GM23338 (cell line): Measurements from ENCODE around the gene ADA. TPM values are rescaled to one million over a fixed set of nuclear protein-coding genes. Genes with fewer than 3 reads are reported as not detected.

Experiments used
- ATAC-seq: fragments of 200-7000 bp; cut with Tn5 transposase; 3 replicates; pipeline ENCODE4 v1.9.1; 2020
- DNase-seq: peaks from one replicate; pipeline ENCODE4 v3.0.0-alpha.2; 2015; ENCODE audit warnings: low spot score
- H2AFZ ChIP-seq: fragments of 200-600 bp; sonication (generic); 2 replicates; pipeline ENCODE4 v1.8.0; 2016; ENCODE audit warnings: antibody characterized with exemption, mild to moderate bottlenecking, moderate library complexity
- H3F3A ChIP-seq: fragments of 200-600 bp; sonication (generic); replicated peaks from 2 replicates; pipeline ENCODE4 v1.8.0; 2017; ENCODE audit warnings: antibody characterized with exemption, mixed run types, low read depth
- H3K27ac ChIP-seq: fragments of 200-600 bp; sonication (generic); 2 replicates; pipeline ENCODE4 v1.6.1; 2016; ENCODE audit warnings: low read depth
- H3K27me3 ChIP-seq: fragments of 200-600 bp; sonication (generic); 2 replicates; pipeline ENCODE4 v1.8.0; 2016; ENCODE audit warnings: mild to moderate bottlenecking, mixed run types, moderate library complexity; ENCODE audit not compliant: insufficient read depth
- H3K36me3 ChIP-seq: fragments of 200-600 bp; sonication (generic); 2 replicates; pipeline ENCODE4 v1.8.0; 2016; ENCODE audit warnings: mild to moderate bottlenecking; ENCODE audit not compliant: insufficient read depth
- H3K4me1 ChIP-seq: fragments of 200-600 bp; sonication (generic); 2 replicates; pipeline ENCODE4 v1.8.0; 2016; ENCODE audit warnings: mild to moderate bottlenecking, moderate library complexity; ENCODE audit not compliant: insufficient read depth
- H3K4me2 ChIP-seq: fragments of 200-600 bp; sonication (generic); 2 replicates; pipeline ENCODE4 v1.7.1; 2017; ENCODE audit warnings: mixed run types
- H3K4me3 ChIP-seq: fragments of 200-600 bp; sonication (generic); 2 replicates; pipeline ENCODE4 v1.6.1; 2016; ENCODE audit warnings: mixed run types
- H3K79me2 ChIP-seq: fragments of 200-600 bp; sonication (generic); replicated peaks from 2 replicates; pipeline ENCODE4 v1.8.0; 2017; ENCODE audit warnings: mild to moderate bottlenecking; ENCODE audit not compliant: insufficient read depth
- H3K9me2 ChIP-seq: fragments of 200-600 bp; sonication (generic); 2 replicates; pipeline ENCODE4 v1.8.0; 2017; ENCODE audit not compliant: insufficient read depth
- H4K20me1 ChIP-seq: fragments of 200-600 bp; sonication (generic); replicated peaks from 2 replicates; pipeline ENCODE4 v1.8.0; 2017; ENCODE audit warnings: mild to moderate bottlenecking; ENCODE audit not compliant: insufficient read depth
- H3K27ac Mint-ChIP-seq: 2 replicates; pipeline ENCODE4 v1.8.0; 2020; ENCODE audit warnings: inconsistent platforms, mild to moderate bottlenecking, moderate library complexity, mixed read lengths
- H3K27me3 Mint-ChIP-seq: 3 replicates; pipeline ENCODE4 v1.8.0; 2022; ENCODE audit warnings: low read depth, mild to moderate bottlenecking, moderate library complexity, mixed read lengths, inconsistent platforms; ENCODE audit not compliant: insufficient read depth, poor library complexity
- H3K36me3 Mint-ChIP-seq: 3 replicates; pipeline ENCODE4 v1.8.0; 2021; ENCODE audit warnings: low read depth, mild to moderate bottlenecking, inconsistent platforms, moderate library complexity, mixed read lengths
- H3K4me1 Mint-ChIP-seq: 3 replicates; pipeline ENCODE4 v1.8.0; 2020; ENCODE audit warnings: mild to moderate bottlenecking, inconsistent platforms, mixed read lengths
- H3K4me3 Mint-ChIP-seq: 3 replicates; pipeline ENCODE4 v1.8.0; 2021; ENCODE audit warnings: moderate library complexity, mild to moderate bottlenecking, inconsistent platforms, mixed read lengths
- H3K9me3 Mint-ChIP-seq: 3 replicates; pipeline ENCODE4 v1.8.0; 2020; ENCODE audit warnings: moderate library complexity, mild to moderate bottlenecking, inconsistent platforms, mixed read lengths
- CTCF ChIP-seq, 2 experiments: fragments of 200-600 bp in 1 of 2; sonication (generic) in 1 of 2; conservative IDR thresholded peaks; 2 replicates each; pipeline versions ENCODE4 v1.5.1 to v1.6.1; 2016 to 2017; ENCODE audit warnings: antibody characterized with exemption in 2 of 2, low read depth in 2 of 2, mild to moderate bottlenecking in 2 of 2, moderate library complexity in 1 of 2
- ETS1 ChIP-seq: IDR thresholded peaks from 2 replicates; pipeline ENCODE4 v1.6.1; 2016; ENCODE audit warnings: antibody characterized with exemption
- EZH2phosphoT487 ChIP-seq: fragments of 200-600 bp; sonication (generic); IDR thresholded peaks from one replicate; pipeline ENCODE4 v1.8.1; 2018; ENCODE audit warnings: antibody characterized with exemption; ENCODE audit not compliant: unreplicated experiment
- JUNB ChIP-seq: IDR thresholded peaks from one replicate; pipeline ENCODE4 v1.6.1; 2016; ENCODE audit warnings: antibody characterized with exemption; ENCODE audit not compliant: unreplicated experiment
- NANOG ChIP-seq: IDR thresholded peaks from 2 replicates; pipeline ENCODE4 v1.6.1; 2016; ENCODE audit warnings: antibody characterized with exemption, borderline replicate concordance
- ZNF114 ChIP-seq: fragments of 250-450 bp; sonication (Bioruptor Pico); IDR thresholded peaks from 2 replicates; pipeline ENCODE4 v1.5.0; 2020; ENCODE audit warnings: mild to moderate bottlenecking, moderate library complexity
- ZNF331 ChIP-seq: fragments of 250-450 bp; sonication (Bioruptor Pico); IDR thresholded peaks from 2 replicates; pipeline ENCODE4 v1.5.0; 2020; ENCODE audit warnings: low read depth, mild to moderate bottlenecking, moderate library complexity
- polyA plus RNA-seq: library from polyadenylated mRNA; unstranded; fragments of >200 nt; fragmentation: Nextera tagmentation; extraction: Ambion mirVana; gene quantifications from 2 replicates; pipeline ENCODE4 v1.2.1, GENCODE V29; 2016
- total RNA-seq: library from RNA; depleted of rRNA; stranded (reverse); fragments of >200 nt; shearing (Covaris generic); gene quantifications from 2 replicates; pipeline ENCODE4 v1.2.3, GENCODE V29; 2014

ADA gene
- total and polyA plus RNA-seq, 2 experiments from 2014 or later, result 15.8 to 16.2 TPM

- TF ChIP-seq NANOG (no peak), ZNF331 (CRISPR knock-in tag) (no peak), JUNB (no peak)
These were observed 70.8 kb downstream of the ADA start (continued) for GRCh38 chr20:44580581-44581268.

GRCh38 chr20:44579313-44580081, 72.0 kb downstream of the ADA start:
- no peak for DNase-seq
- Histone ChIP-seq H3K4me2 (no peak overlapping the region), H3K79me2 (no peaks in the 10 kb centered on the region), H3K9me2 (no peaks in the 10 kb centered on the region), H2AFZ (no peak overlapping the region), H3K27ac (no peak overlapping the region), H3K36me3 (no peaks in the 10 kb centered on the region), H3K4me3 (no peak overlapping the region), H4K20me1 (no peaks in the 10 kb centered on the region; the same call in 1 of the 2 replicates), H3K27me3 (no peaks in the 10 kb centered on the region), H3F3A (no peaks in the 10 kb centered on the region), H3K4me1 (no peaks in the 10 kb centered on the region; the same call in 1 of the 2 replicates)
- no peak overlapping the region for H3K4me3 Mint-ChIP-seq
- no peak overlapping the region for H3K27ac Mint-ChIP-seq
- peaks cover 1% of the 10 kb centered on the region for H3K27me3 Mint-ChIP-seq
- no peaks in the 10 kb centered on the region for H3K36me3 Mint-ChIP-seq
- TF ChIP-seq ETS1, result no peak
- TF ChIP-seq ZNF114 (CRISPR knock-in tag), result no peak
- TF ChIP-seq EZH2phosphoT487, result no peak
- H3K9me3 Mint-ChIP-seq, result no peaks in the 10 kb centered on the region
- peaks cover 17% of the 10 kb centered on the region for H3K4me1 Mint-ChIP-seq
- no peak for ATAC-seq

- no peaks in the 10 kb centered on the region for H3K36me3 ChIP-seq
- H3K4me2 ChIP-seq, result no peak overlapping the region
- peak; percentile 74 for ATAC-seq
- DNase-seq, result peak; percentile 40
- no peak overlapping the region for H3K27ac ChIP-seq
- no peaks in the 10 kb centered on the region; the same call in none of the 2 replicates for H4K20me1 ChIP-seq
- H3K9me2 ChIP-seq, result no peaks in the 10 kb centered on the region
- Mint-ChIP-seq H3K27ac (no peak overlapping the region), H3K27me3 (peaks cover 1% of the 10 kb centered on the region), H3K4me1 (peaks cover 3% of the 10 kb centered on the region; the same call in 1 of the 3 replicates), H3K36me3 (no peaks in the 10 kb centered on the region), H3K9me3 (no peaks in the 10 kb centered on the region), H3K4me3 (no peak overlapping the region)
- H2AFZ ChIP-seq, result no peak overlapping the region
- H3K4me3 ChIP-seq, result no peak overlapping the region
- H3F3A ChIP-seq, result no peaks in the 10 kb centered on the region
- H3K4me1 ChIP-seq, result no peaks in the 10 kb centered on the region
- no peak for TF ChIP-seq EZH2phosphoT487
- TF ChIP-seq NANOG, result no peak
- peak; percentile 42 to 51 for TF ChIP-seq CTCF (conservative IDR thresholded peaks at IDR 0.05; ENCODE audit: low read depth in 2 of 2)
- no peaks in the 10 kb centered on the region for H3K79me2 ChIP-seq
- no peaks in the 10 kb centered on the region for H3K27me3 ChIP-seq
These were observed 75.2 kb downstream of the ADA start for GRCh38 chr20:44576297-44576696.
